Effector memory CD4-positive, alpha-beta T cell (primary cell): Measurements from ENCODE around the gene PRRC2B.

Experiments
- DNase-seq, 3 donors: peaks; one replicate each; pipeline ENCODE4 v3.0.0-alpha.2; 2020
- H3K27ac ChIP-seq: 2 replicates; pipeline ENCODE4 v1.7.0; 2013; ENCODE audit warnings: mild to moderate bottlenecking, low read length, moderate library complexity; ENCODE audit not compliant: insufficient read depth, poor library complexity, severe bottlenecking
- H3K27me3 ChIP-seq: replicated peaks from 2 replicates; pipeline ENCODE4 v1.7.0; 2013; ENCODE audit warnings: mild to moderate bottlenecking, low read length; ENCODE audit not compliant: insufficient read depth, control insufficient read depth, poor library complexity, severe bottlenecking
- H3K36me3 ChIP-seq: 2 replicates; pipeline ENCODE4 v1.7.0; 2013; ENCODE audit warnings: mild to moderate bottlenecking, low read length, moderate library complexity; ENCODE audit not compliant: control insufficient read depth, insufficient read depth
- H3K4me1 ChIP-seq: 2 replicates; pipeline ENCODE4 v1.7.0; 2013; ENCODE audit warnings: low read length, mild to moderate bottlenecking; ENCODE audit not compliant: control insufficient read depth, insufficient read depth, poor library complexity, severe bottlenecking
- H3K4me3 ChIP-seq: 2 replicates; pipeline ENCODE4 v1.7.0; 2013; ENCODE audit warnings: low read length, low read depth, mild to moderate bottlenecking; ENCODE audit not compliant: insufficient read depth, poor library complexity, severe bottlenecking
- H3K9me3 ChIP-seq: 2 replicates; pipeline ENCODE4 v1.7.0; 2013; ENCODE audit warnings: mild to moderate bottlenecking, low read length, moderate library complexity; ENCODE audit not compliant: control insufficient read depth

Gene PRRC2B

DNA sequence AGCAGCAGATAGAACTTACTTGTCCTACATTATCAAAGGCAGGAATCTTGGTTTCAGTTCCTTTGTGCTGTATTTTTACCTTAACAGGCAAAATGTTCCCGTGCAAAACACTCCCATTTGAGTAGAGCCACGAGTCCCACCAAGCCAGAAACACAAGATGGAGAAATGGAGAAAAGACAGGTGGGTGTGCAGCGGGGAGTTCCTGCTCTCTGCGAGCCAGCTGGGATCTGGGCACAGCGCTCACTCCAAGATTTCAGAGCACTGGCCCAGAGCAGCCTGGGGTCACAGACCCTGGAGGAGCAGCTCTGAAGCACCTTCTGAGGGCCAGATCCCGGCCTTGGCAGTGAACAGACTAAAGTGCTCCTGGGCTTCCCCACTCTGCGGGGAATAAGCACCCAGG is 134.3 kb downstream of the PRRC2B start:
- H3K27ac ChIP-seq = no peak overlapping the region
- no peaks in the 10 kb centered on the region for H3K27me3 ChIP-seq

GRCh38 chr9:131528886-131529505 is 135.1 kb downstream of the PRRC2B start:
- Histone ChIP-seq H3K4me1 (peaks cover 22% of the 10 kb centered on the region), H3K27ac (no peak overlapping the region), H3K9me3 (no peaks in the 10 kb centered on the region), H3K36me3 (peaks cover 54% of the 10 kb centered on the region), H3K27me3 (no peaks in the 10 kb centered on the region), H3K4me3 (no peak overlapping the region)
- DNase-seq = no peak

More for the DNA sequence above, 134.3 kb downstream of the PRRC2B start:
- Histone ChIP-seq H3K36me3 (peaks cover 62% of the 10 kb centered on the region), H3K4me3 (no peak overlapping the region), H3K4me1 (peaks cover 22% of the 10 kb centered on the region), H3K9me3 (no peaks in the 10 kb centered on the region)
- no peak for DNase-seq

DNA sequence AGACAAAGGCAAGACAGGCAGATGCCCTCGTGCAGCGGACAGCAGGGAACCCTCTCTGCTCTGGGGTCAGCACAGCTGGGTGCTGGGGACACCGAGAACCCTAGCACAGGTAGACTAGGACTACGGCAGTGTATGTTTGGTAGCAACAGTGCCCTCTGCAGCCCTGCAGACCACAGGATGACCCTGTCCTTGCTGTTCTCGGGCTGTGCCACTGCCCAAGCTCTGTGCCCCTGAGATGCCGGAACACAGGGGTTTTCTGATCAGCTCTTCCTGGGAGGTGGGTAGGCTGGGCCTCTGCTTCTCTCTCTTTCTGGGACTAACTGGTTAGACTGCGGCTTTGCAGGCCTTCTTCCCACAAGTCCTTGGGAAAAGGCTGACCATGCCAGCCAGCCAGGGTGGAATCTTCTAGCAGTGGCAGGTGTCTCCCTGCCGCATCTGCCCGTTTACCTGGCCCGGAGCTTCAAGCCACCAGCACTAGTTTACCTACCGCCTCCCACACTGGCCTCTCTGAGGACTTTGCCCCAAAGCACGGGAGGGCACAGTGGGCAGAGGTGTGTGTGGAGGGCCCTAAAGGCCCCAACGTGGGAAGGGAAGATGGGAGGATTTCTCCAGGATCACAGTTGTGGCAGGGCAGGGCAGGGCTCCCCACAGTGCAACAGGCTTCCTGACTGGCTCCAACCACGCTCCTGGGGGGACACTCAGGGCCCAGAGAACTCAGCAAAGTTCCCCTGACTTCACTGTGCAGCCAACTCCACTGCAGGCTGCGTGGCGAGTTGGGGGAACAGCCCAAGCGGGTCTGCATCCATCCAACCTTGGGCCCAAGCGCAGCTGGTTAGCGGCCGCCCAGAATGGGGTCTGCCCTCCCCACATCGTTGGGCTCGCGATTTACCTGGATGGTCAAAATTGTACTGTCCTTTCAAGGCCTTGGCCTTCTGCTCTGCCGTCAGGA is 136.0 kb downstream of the PRRC2B start:
- peak overlapping the region; percentile 67 for H3K27ac ChIP-seq
- H3K9me3 ChIP-seq = no peaks in the 10 kb centered on the region
- peaks cover 45% of the 10 kb centered on the region for H3K36me3 ChIP-seq
- no peaks in the 10 kb centered on the region for H3K27me3 ChIP-seq
- peak overlapping the region; percentile 80 for H3K4me3 ChIP-seq
- DNase-seq = no peak
- H3K4me1 ChIP-seq = peaks cover 28% of the 10 kb centered on the region

GRCh38 chr9:131530546-131530919 is 136.6 kb downstream of the PRRC2B start:
- no peaks in the 10 kb centered on the region for H3K27me3 ChIP-seq
- H3K36me3 ChIP-seq = peaks cover 38% of the 10 kb centered on the region
- no peaks in the 10 kb centered on the region for H3K9me3 ChIP-seq
- peak in 1 of 3 donors; percentile 4 for DNase-seq
- peak overlapping the region; percentile 67 for H3K27ac ChIP-seq
- H3K4me1 ChIP-seq = peaks cover 35% of the 10 kb centered on the region
- peak overlapping the region; percentile 80 for H3K4me3 ChIP-seq

DNA sequence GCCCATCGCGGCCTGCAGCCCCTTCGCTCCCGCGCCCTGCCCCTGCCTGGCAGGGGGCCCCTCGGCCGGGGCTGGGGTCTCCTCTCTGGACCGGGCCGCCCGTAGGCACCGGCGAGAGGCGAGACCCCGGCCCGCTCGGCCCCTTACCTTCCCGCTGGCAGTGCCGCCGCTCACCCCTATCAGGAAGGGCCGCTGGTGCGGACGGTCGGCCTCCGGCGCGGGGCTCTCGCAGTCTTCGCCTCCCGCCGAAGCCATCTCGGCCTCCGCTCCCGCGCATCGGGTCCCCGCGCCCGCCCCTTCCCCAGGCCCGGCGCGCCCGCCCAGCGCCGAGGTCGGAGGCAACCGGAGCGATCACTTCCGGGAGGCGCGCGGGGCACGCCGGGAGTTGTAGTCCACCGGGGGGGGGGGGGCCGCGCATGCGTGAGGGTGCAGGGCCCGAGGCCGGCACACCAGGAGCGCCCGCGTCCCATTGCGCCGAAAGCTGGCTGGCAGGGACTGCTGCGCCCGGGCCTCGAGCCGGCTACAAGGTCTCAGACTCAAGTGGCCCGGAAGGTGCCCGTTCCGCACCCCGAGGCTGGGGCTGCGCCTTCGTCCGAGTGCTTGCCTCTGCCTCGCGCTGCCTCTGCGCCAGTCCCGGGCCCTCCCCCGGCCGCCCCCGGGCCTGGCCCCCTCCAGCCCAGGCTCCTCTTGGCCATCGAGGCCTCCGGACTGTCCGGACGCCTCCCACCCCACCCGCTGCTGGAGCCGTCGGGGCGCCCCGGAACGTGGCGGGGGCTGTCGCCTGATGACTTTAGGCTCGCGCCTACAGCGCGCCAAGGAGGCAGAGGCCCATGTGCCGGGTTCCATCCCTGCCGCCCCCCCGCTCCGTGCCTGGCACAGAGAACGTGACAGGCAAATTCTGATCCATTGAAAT is 137.3 kb downstream of the PRRC2B start, which contains the start of gene UCK1:
Gene UCK1 (minus strand): TSS at position 344 of the 913 bp plus-strand sequence. CDS start 89 bp downstream, at position 255.
- Histone ChIP-seq H3K27me3 (no peaks in the 10 kb centered on the region), H3K4me1 (peaks cover 37% of the 10 kb centered on the region), H3K9me3 (no peaks in the 10 kb centered on the region), H3K36me3 (peaks cover 32% of the 10 kb centered on the region), H3K4me3 (peak within 1 kb of the TSS; percentile 80), H3K27ac (peak within 1 kb of the TSS; percentile 67)
- peak; percentile 60 to 72 (median 60) for DNase-seq

DNA sequence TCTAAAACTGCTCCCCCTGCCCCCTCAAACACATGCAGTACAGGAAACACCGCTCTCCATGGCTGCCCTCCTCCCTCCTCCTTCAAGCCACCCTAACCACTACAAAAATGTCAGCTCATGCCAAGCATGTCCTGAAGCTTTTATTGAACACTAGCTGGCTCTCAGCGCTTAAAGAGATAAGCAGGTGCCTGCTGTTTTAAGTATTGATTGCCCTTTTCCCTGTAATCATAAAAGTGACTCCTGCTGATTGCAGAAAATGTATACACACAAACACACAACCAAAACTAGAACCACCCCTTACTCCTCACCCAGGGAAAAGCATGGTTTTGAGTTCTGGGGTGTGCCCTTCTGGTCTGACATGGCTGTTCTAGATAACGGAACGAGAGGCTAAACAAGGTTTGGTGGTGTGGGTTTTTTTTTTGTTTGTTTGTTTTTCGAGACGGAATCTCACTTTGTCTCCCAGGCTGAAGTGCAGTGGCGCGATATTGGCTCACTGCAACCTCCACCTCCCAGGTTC is 140.9 kb downstream of the PRRC2B start:
- H3K4me1 ChIP-seq = peaks cover 41% of the 10 kb centered on the region
- H3K4me3 ChIP-seq = no peak overlapping the region
- H3K36me3 ChIP-seq = peaks cover 2% of the 10 kb centered on the region
- H3K27ac ChIP-seq = no peak overlapping the region
- DNase-seq = no peak
- no peaks in the 10 kb centered on the region for H3K9me3 ChIP-seq
- H3K27me3 ChIP-seq = no peaks in the 10 kb centered on the region

GRCh38 chr9:131537946-131538345 is 144.1 kb downstream of the PRRC2B start:
- H3K4me3 ChIP-seq = no peak overlapping the region
- no peaks in the 10 kb centered on the region for H3K36me3 ChIP-seq
- peaks cover 29% of the 10 kb centered on the region for H3K4me1 ChIP-seq
- H3K27me3 ChIP-seq = no peaks in the 10 kb centered on the region
- DNase-seq = no peak
- H3K9me3 ChIP-seq = no peaks in the 10 kb centered on the region
- no peak overlapping the region for H3K27ac ChIP-seq

- H3K9me3 ChIP-seq = peaks cover 5% of the 10 kb centered on the region
- H3K27me3 ChIP-seq = no peaks in the 10 kb centered on the region
- no peak overlapping the region for H3K4me3 ChIP-seq
- H3K27ac ChIP-seq = no peak overlapping the region
- no peak for DNase-seq
- peaks cover 26% of the 10 kb centered on the region for H3K4me1 ChIP-seq
- H3K36me3 ChIP-seq = no peaks in the 10 kb centered on the region
These were observed 145.5 kb downstream of the PRRC2B start for GRCh38 chr9:131539223-131539923.

- no peaks in the 10 kb centered on the region for H3K36me3 ChIP-seq
- no peak overlapping the region for H3K27ac ChIP-seq
- DNase-seq = no peak
- peaks cover 17% of the 10 kb centered on the region for H3K27me3 ChIP-seq
- H3K4me1 ChIP-seq = peaks cover 25% of the 10 kb centered on the region
- H3K4me3 ChIP-seq = no peak overlapping the region
- peaks cover 5% of the 10 kb centered on the region for H3K9me3 ChIP-seq
These were observed 149.3 kb downstream of the PRRC2B start for GRCh38 chr9:131543141-131543540.
